Measurements from ENCODE around the gene VASP.
"Not testable (repeated sequence)": the region's sequence is repeated elsewhere in the genome, so short reads cannot be mapped to it uniquely, and the experiment has no call there.

Gene VASP

GRCh38 chr19:45497791-45498190 is 9.5 kb upstream of the VASP start:
- DNase-seq (ENCODE audit: low spot score), result no peak

- peak; percentile 72 for DNase-seq (ENCODE audit: low spot score)
Measured at GRCh38 chr19:45498411-45499195, 8.7 kb upstream of the VASP start, which contains the start of gene PPM1N. Gene PPM1N (plus strand): TSS chr19:45498443. CDS start chr19:45498473, 30 bp downstream.

- DNase-seq (ENCODE audit: low spot score), result peak; percentile 83
Measured at GRCh38 chr19:45499196-45500180, 7.8 kb upstream of the VASP start.

- DNase-seq (ENCODE audit: low spot score), result no peak
Measured at GRCh38 chr19:45500918-45501729, 6.2 kb upstream of the VASP start.

- DNase-seq (ENCODE audit: low spot score), result no peak
Measured at GRCh38 chr19:45501730-45502014, 5.6 kb upstream of the VASP start.

- DNase-seq (ENCODE audit: low spot score), result no peak
Measured at GRCh38 chr19:45502111-45502510, 5.2 kb upstream of the VASP start.

- no peak for DNase-seq (ENCODE audit: low spot score)
Measured at GRCh38 chr19:45503909-45504308, 3.4 kb upstream of the VASP start.

GRCh38 chr19:45505151-45505995 is 1.9 kb upstream of the VASP start:
- no peak for DNase-seq (ENCODE audit: low spot score)

- DNase-seq (ENCODE audit: low spot score), result no peak
Measured at GRCh38 chr19:45505996-45506245, 1.4 kb upstream of the VASP start.

GRCh38 chr19:45506246-45506988 is 862 bp upstream of the VASP start:
- DNase-seq (ENCODE audit: low spot score), result peak; percentile 95

- no peak for DNase-seq (ENCODE audit: low spot score)
Measured at GRCh38 chr19:45507872-45508416, 665 bp downstream of the VASP start.

- DNase-seq (ENCODE audit: low spot score), result no peak
Measured at GRCh38 chr19:45508417-45508860, 1.2 kb downstream of the VASP start.

GRCh38 chr19:45508861-45509691 is 1.8 kb downstream of the VASP start:
- DNase-seq (ENCODE audit: low spot score), result peak; percentile 86

GRCh38 chr19:45509692-45510015 is 2.4 kb downstream of the VASP start:
- no peak for DNase-seq (ENCODE audit: low spot score)

GRCh38 chr19:45510352-45510751 is 3.1 kb downstream of the VASP start:
- DNase-seq (ENCODE audit: low spot score), result not testable (repeated sequence)

GRCh38 chr19:45511074-45511473 is 3.8 kb downstream of the VASP start:
- no peak for DNase-seq (ENCODE audit: low spot score)

GRCh38 chr19:45512881-45513483 is 5.7 kb downstream of the VASP start:
- no peak for DNase-seq (ENCODE audit: low spot score)

- no peak for DNase-seq (ENCODE audit: low spot score)
Measured at GRCh38 chr19:45514376-45515051, 7.2 kb downstream of the VASP start.

Measured in ecto neural progenitor cell (in vitro differentiated cells).